ENCODE measurements around the gene VAV3. TPM values are rescaled to one million over a fixed set of nuclear protein-coding genes. Genes with fewer than 3 reads are reported as not detected.

The VAV3 gene
- total and polyA plus RNA-seq, 2 of the 8 experiments (the other 6 are each of a cell fraction or from before 2014, with no cell fraction given): 2.9 to 7.9 TPM

DNA sequence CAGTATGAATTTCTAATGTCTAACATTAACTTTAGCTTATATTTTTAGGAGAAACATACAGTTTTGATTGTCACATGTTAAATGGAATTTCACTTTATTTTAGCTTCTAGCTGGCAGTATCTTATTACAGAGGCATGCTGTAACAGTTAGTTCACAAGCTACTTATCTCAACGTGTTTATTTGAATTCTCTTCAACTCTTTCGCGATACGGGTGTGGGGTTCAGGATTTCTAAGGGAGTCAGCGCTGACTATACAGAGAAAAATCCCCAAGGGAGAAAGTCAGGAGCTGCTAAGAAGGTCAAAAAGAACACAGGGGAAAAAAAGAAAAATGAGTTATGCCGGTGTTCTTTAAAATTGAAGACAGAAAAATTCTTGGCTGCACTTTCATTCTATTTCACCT is 296.2 kb downstream of the VAV3 start:
- Histone ChIP-seq H2AK5ac (ENCODE audit: low read depth, low read length) (no peak overlapping the region), H3K9me3 (ENCODE audit: insufficient read depth in 2 of 2, low read depth in 1 of 2, low read length in 1 of 2) (no peaks in the 10 kb centered on the region), H3K14ac (ENCODE audit: insufficient read length) (no peak overlapping the region), H3K36me3 (ENCODE audit: control insufficient read depth in 2 of 4, insufficient read depth in 4 of 4, low read length in 3 of 4) (no peaks in the 10 kb centered on the region), H3K23me2 (ENCODE audit: low read depth, low read length) (no peaks in the 10 kb centered on the region), H3K4me3 (ENCODE audit: extremely low read depth in 1 of 4, insufficient read depth in 2 of 4, low read depth in 3 of 4, low read length in 4 of 4) (no peak overlapping the region), H3K27me3 (replicated peaks in 1 of 4; ENCODE audit: control insufficient read depth in 3 of 4, extremely low read depth in 1 of 4, insufficient read depth in 3 of 4, low read length in 3 of 4) (no peaks in the 10 kb centered on the region), H4K5ac (ENCODE audit: insufficient read length, low read depth, low read length) (no peak overlapping the region), H3K79me1 (ENCODE audit: low read depth, low read length) (no peaks in the 10 kb centered on the region), H2BK5ac (ENCODE audit: low read depth, low read length) (no peak overlapping the region), H4K20me1 (replicated peaks in 1 of 2; ENCODE audit: control insufficient read depth in 1 of 2, insufficient read depth in 2 of 2, low read length in 2 of 2) (no peaks in the 10 kb centered on the region), H2BK120ac (replicated peaks; ENCODE audit: low read depth, low read length) (no peak overlapping the region), H3K18ac (ENCODE audit: extremely low read depth, low read length) (no peak overlapping the region), H3K4me2 (ENCODE audit: insufficient read depth in 1 of 2, low read depth in 2 of 2, low read length in 2 of 2) (no peak overlapping the region), H2AFZ (ENCODE audit: low read length) (no peak overlapping the region), H3K4ac (replicated peaks; ENCODE audit: insufficient read length, low read depth, low read length) (no peak overlapping the region), H3K4me1 (replicated peaks in 1 of 4; ENCODE audit: control insufficient read depth in 3 of 4, insufficient read depth in 4 of 4, low read length in 3 of 4) (no peaks in the 10 kb centered on the region), H4K91ac (replicated peaks; ENCODE audit: insufficient read length, low read length) (no peak overlapping the region), H3K23ac (ENCODE audit: insufficient read length) (no peak overlapping the region), H4K8ac (ENCODE audit: extremely low read depth, insufficient read depth, low read length) (no peak overlapping the region), H3K79me2 (ENCODE audit: control insufficient read depth in 1 of 2, insufficient read depth in 2 of 2, low read length in 2 of 2) (no peaks in the 10 kb centered on the region), H2BK15ac (ENCODE audit: low read length) (no peak overlapping the region), H2BK20ac (ENCODE audit: low read length) (no peak overlapping the region), H3K9ac (replicated peaks in 1 of 4; ENCODE audit: extremely low read depth in 1 of 4, low read depth in 3 of 4, low read length in 3 of 4) (no peak overlapping the region), H3K56ac (replicated peaks; ENCODE audit: insufficient read length, low read depth, low read length) (no peak overlapping the region), H2BK12ac (ENCODE audit: low read depth, low read length) (no peak overlapping the region), H3K27ac (ENCODE audit: low read depth, low read length) (no peak overlapping the region)
- ChIA-PET CTCF (ENCODE audit: partially characterized antibody) (interaction anchor here (1.2 kb wide), 1 partner anchor 139 kb away, joined by 4 read pairs; no protein-coding TSS in a partner anchor), POLR2A (ENCODE audit: partially characterized antibody) (no interaction called here)
- WGBS, 2 experiments (ENCODE audit: extremely low coverage in 1 of 2, insufficient coverage in 1 of 2, insufficient read length in 1 of 2, insufficient replicate concordance in 2 of 2, low coverage in 1 of 2, low lambda C conversion rate in 2 of 2, missing lambda C conversion rate in 1 of 2): 88% methylated on average over 6 of the region's 6 CpGs; no CpG with 5 or more reads in 1 of the 2 experiments
- DNase-seq (ENCODE audit: low read depth in 1 of 2, low spot score in 2 of 2) (no peak), FAIRE-seq (no peak)
- TF ChIP-seq SIN3A (conservative IDR thresholded peaks at IDR 0.05 in 1 of 2, IDR thresholded peaks at IDR 0.05 in 1 of 2; ENCODE audit: low read depth in 1 of 2, low read length in 2 of 2) (no peak), SIRT6 (IDR thresholded peaks at IDR 0.05; ENCODE audit: low read length) (no peak), CREB1 (IDR thresholded peaks at IDR 0.05) (no peak), CTBP2 (IDR thresholded peaks at IDR 0.05; ENCODE audit: borderline replicate concordance, insufficient read depth, insufficient read length, low read length) (no peak), CEBPB (IDR thresholded peaks at IDR 0.05; ENCODE audit: low read depth, low read length) (no peak), POLR2AphosphoS5 (IDR thresholded peaks at IDR 0.05; ENCODE audit: low read depth, low read length) (no peak), SUZ12 (IDR thresholded peaks at IDR 0.05; ENCODE audit: low read length) (no peak), RNF2 (IDR thresholded peaks at IDR 0.05; ENCODE audit: borderline replicate concordance, low read depth, low read length, missing control alignments, poor library complexity, severe bottlenecking) (no peak), SP1 (IDR thresholded peaks at IDR 0.05; ENCODE audit: low read depth, low read length) (no peak), RXRA (IDR thresholded peaks at IDR 0.05; ENCODE audit: insufficient read depth, low read depth, low read length) (no peak), BCL11A (IDR thresholded peaks at IDR 0.05; ENCODE audit: low read depth in 2 of 2, low read length in 2 of 2) (no peak), KDM5A (IDR thresholded peaks at IDR 0.05; ENCODE audit: low read length) (no peak)
- TF ChIP-seq, protein P1, sequence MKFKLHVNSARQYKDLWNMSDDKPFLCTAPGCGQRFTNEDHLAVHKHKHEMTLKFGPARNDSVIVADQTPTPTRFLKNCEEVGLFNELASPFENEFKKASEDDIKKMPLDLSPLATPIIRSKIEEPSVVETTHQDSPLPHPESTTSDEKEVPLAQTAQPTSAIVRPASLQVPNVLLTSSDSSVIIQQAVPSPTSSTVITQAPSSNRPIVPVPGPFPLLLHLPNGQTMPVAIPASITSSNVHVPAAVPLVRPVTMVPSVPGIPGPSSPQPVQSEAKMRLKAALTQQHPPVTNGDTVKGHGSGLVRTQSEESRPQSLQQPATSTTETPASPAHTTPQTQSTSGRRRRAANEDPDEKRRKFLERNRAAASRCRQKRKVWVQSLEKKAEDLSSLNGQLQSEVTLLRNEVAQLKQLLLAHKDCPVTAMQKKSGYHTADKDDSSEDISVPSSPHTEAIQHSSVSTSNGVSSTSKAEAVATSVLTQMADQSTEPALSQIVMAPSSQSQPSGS (IDR thresholded peaks at IDR 0.05; ENCODE audit: low read length): no peak
